ENCODE results near the gene SPACA5B. TPM values are rescaled to one million over a fixed set of nuclear protein-coding genes. Genes with fewer than 3 reads are reported as not detected.

SPACA5B gene
- total RNA-seq, 1 donor from 2014 or later: not detected

Other genes with a start within 250 kb of the SPACA5B start
- 5.1 TPM for gene ZNF182, start 126.6 kb upstream of the SPACA5B start, total RNA-seq (ENCODE audit: insufficient read depth, low replicate concordance)
- not detected for gene SPACA5, start 123.6 kb upstream of the SPACA5B start, total RNA-seq (ENCODE audit: insufficient read depth, low replicate concordance)
- 5.1 TPM for gene ZNF630, start 59.0 kb upstream of the SPACA5B start, total RNA-seq (ENCODE audit: insufficient read depth, low replicate concordance)
- not detected for gene SSX5, start 66.2 kb downstream of the SPACA5B start, total RNA-seq (ENCODE audit: insufficient read depth, low replicate concordance)
- gene SSX1, start 124.8 kb downstream of the SPACA5B start, total RNA-seq (ENCODE audit: insufficient read depth, low replicate concordance): not detected
- gene SSX3, start 226.1 kb downstream of the SPACA5B start, total RNA-seq (ENCODE audit: insufficient read depth, low replicate concordance): not detected

Data from umbilical cord (tissue), 1 donor.